OCI-LY7 (cell line): Measurements from ENCODE around the gene HEPN1. TPM values are rescaled to one million over a fixed set of nuclear protein-coding genes. Genes with fewer than 3 reads are reported as not detected.

Experiments used
- BruUV-seq: library from RNA; stranded (reverse); fragments of 400-500 nt; replicated peaks from 2 replicates; lab custom pipeline; 2021; lab: Mats Ljungman, UMichigan
- CTCF ChIA-PET: fragments of 300-600 bp; sonication (Branson Sonifier 250); formaldehyde crosslinking; loops from one replicate; lab custom pipeline; 2022; ENCODE audit warnings: antibody characterized with exemption; ENCODE audit not compliant: unreplicated experiment; lab: Charles Lee
- POLR2A ChIA-PET: fragments of 300-600 bp; sonication (Branson Sonifier 250); formaldehyde crosslinking; loops from one replicate; lab custom pipeline; 2022; ENCODE audit warnings: antibody characterized with exemption; lab: Charles Lee
- DNase-seq: peaks from one replicate; pipeline ENCODE4 v3.0.0-alpha.2; 2015; ENCODE audit warnings: low spot score
- H2AFZ ChIP-seq: fragments of 200-600 bp; sonication (generic), shearing (Covaris generic); 2 replicates; pipeline ENCODE4 v1.6.1; 2014; ENCODE audit warnings: mild to moderate bottlenecking, antibody characterized with exemption, low read length, moderate library complexity
- H3K27ac ChIP-seq: fragments of 200-600 bp; sonication (generic); 2 replicates; pipeline ENCODE4 v1.5.1; 2014; ENCODE audit warnings: mixed run types, low read depth, mild to moderate bottlenecking, moderate library complexity, low read length, inconsistent platforms; ENCODE audit not compliant: poor library complexity, severe bottlenecking
- H3K36me3 ChIP-seq: fragments of 200-600 bp; sonication (generic); 2 replicates; pipeline ENCODE4 v1.6.1; 2014; ENCODE audit warnings: mild to moderate bottlenecking, antibody characterized with exemption, low read length, moderate library complexity, mixed read lengths; ENCODE audit not compliant: insufficient read depth
- H3K4me1 ChIP-seq: fragments of 200-600 bp; sonication (generic); 2 replicates; pipeline ENCODE4 v1.5.1; 2014; ENCODE audit warnings: mild to moderate bottlenecking, low read length; ENCODE audit not compliant: insufficient read depth, poor library complexity, severe bottlenecking
- H3K4me2 ChIP-seq: fragments of 200-600 bp; sonication (generic); 2 replicates; pipeline ENCODE4 v1.6.1; 2014; ENCODE audit warnings: mild to moderate bottlenecking, low read length
- H3K4me3 ChIP-seq: fragments of 200-600 bp; sonication (generic); 2 replicates; pipeline ENCODE4 v1.5.1; 2014; ENCODE audit warnings: mild to moderate bottlenecking, low read depth, low read length; ENCODE audit not compliant: poor library complexity, severe bottlenecking
- H3K79me2 ChIP-seq: fragments of 200-600 bp; sonication (generic); 2 replicates; pipeline ENCODE4 v1.6.1; 2016; ENCODE audit warnings: low read depth, mild to moderate bottlenecking, low read length, moderate library complexity, mixed read lengths; ENCODE audit not compliant: insufficient read depth
- H3K9me2 ChIP-seq: fragments of 200-600 bp; sonication (generic); 2 replicates; pipeline ENCODE4 v1.6.1; 2016; ENCODE audit warnings: mild to moderate bottlenecking, low read length, mixed read lengths; ENCODE audit not compliant: insufficient read depth
- H3K9me3 ChIP-seq: fragments of 200-600 bp; sonication (generic); 2 replicates; pipeline ENCODE4 v1.6.1; 2014; ENCODE audit warnings: mild to moderate bottlenecking, mixed run types, low read length, mixed read lengths
- H4K20me1 ChIP-seq: fragments of 200-600 bp; sonication (generic); 2 replicates; pipeline ENCODE4 v1.6.1; 2014; ENCODE audit warnings: mild to moderate bottlenecking, antibody characterized with exemption, low read length, moderate library complexity, mixed read lengths; ENCODE audit not compliant: insufficient read depth
- CTCF ChIP-seq: fragments of 200-600 bp; sonication (generic); conservative IDR thresholded peaks from 2 replicates; pipeline ENCODE4 v1.5.1; 2014; ENCODE audit warnings: mild to moderate bottlenecking, antibody characterized with exemption, low read length, moderate library complexity, mixed read lengths
- EZH2phosphoT487 ChIP-seq: fragments of 200-600 bp; sonication (generic); IDR thresholded peaks from 2 replicates; pipeline ENCODE4 v1.6.1; 2018; ENCODE audit warnings: low read depth, borderline replicate concordance, mild to moderate bottlenecking, mixed run types, antibody characterized with exemption, low read length, moderate library complexity, mixed read lengths
- intact Hi-C: fragments of 100-400 bp; cut with micrococcal nuclease; formaldehyde crosslinking; loops from one replicate; pipeline ENCODE4 v1.10.0; 2022; ENCODE audit not compliant: unreplicated experiment
- total RNA-seq, 2 experiments: library from RNA; depleted of rRNA in 1 of 2; stranded (reverse); fragments of >200 nt in 1 of 2; shearing (Covaris generic) in 1 of 2; gene quantifications; 2 replicates each; pipeline ENCODE4 v1.2.3, GENCODE V29; 2014 to 2022

The HEPN1 gene
- total RNA-seq, 2 experiments from 2014 or later: not detected

- Histone ChIP-seq H3K4me2 (no peak overlapping the region), H3K9me3 (no peaks in the 10 kb centered on the region), H3K27ac (no peak overlapping the region), H3K9me2 (no peaks in the 10 kb centered on the region), H3K4me1 (no peaks in the 10 kb centered on the region), H2AFZ (no peak overlapping the region), H3K36me3 (no peaks in the 10 kb centered on the region), H3K79me2 (no peaks in the 10 kb centered on the region), H4K20me1 (no peaks in the 10 kb centered on the region), H3K4me3 (no peak overlapping the region)
- DNase-seq: no peak
- POLR2A ChIA-PET: no interaction called here
- CTCF ChIA-PET: no interaction called here
- intact Hi-C loops: no loop called here
- BruUV-seq: no TSS peak
- TF ChIP-seq CTCF (no peak), EZH2phosphoT487 (no peak)
Observed at GRCh38 chr11:124899383-124900145, 19.5 kb upstream of the HEPN1 start.

- H3K9me2 ChIP-seq: no peaks in the 10 kb centered on the region
- CTCF ChIA-PET: no interaction called here
- H4K20me1 ChIP-seq: no peaks in the 10 kb centered on the region
- no peaks in the 10 kb centered on the region for H3K9me3 ChIP-seq
- H3K36me3 ChIP-seq: no peaks in the 10 kb centered on the region
- DNase-seq: no peak
- no peaks in the 10 kb centered on the region for H3K4me1 ChIP-seq
- POLR2A ChIA-PET: no interaction called here
- no peak overlapping the region for H3K4me2 ChIP-seq
- BruUV-seq: no TSS peak
- no peak overlapping the region for H2AFZ ChIP-seq
- intact Hi-C loops: no loop called here
- H3K27ac ChIP-seq: no peak overlapping the region
- no peak for TF ChIP-seq EZH2phosphoT487
- TF ChIP-seq CTCF: no peak
- no peak overlapping the region for H3K4me3 ChIP-seq
- H3K79me2 ChIP-seq: no peaks in the 10 kb centered on the region
Observed at GRCh38 chr11:124900464-124900863, 18.6 kb upstream of the HEPN1 start.

GRCh38 chr11:124902616-124903015 lies 16.4 kb upstream of the HEPN1 start:
- no peaks in the 10 kb centered on the region for H3K36me3 ChIP-seq

More at GRCh38 chr11:124902616-124903015, 16.4 kb upstream of the HEPN1 start:
- Histone ChIP-seq H3K4me1 (no peaks in the 10 kb centered on the region), H4K20me1 (no peaks in the 10 kb centered on the region), H3K4me2 (no peak overlapping the region), H3K9me3 (no peaks in the 10 kb centered on the region), H3K27ac (no peak overlapping the region), H2AFZ (no peak overlapping the region), H3K4me3 (no peak overlapping the region), H3K79me2 (no peaks in the 10 kb centered on the region), H3K9me2 (no peaks in the 10 kb centered on the region)
- no peak for DNase-seq
- POLR2A ChIA-PET: no interaction called here
- no peak for TF ChIP-seq EZH2phosphoT487
- TF ChIP-seq CTCF: no peak
- no TSS peak for BruUV-seq
- intact Hi-C loops: no loop called here
- CTCF ChIA-PET: no interaction called here
